ENCODE measurements around the gene IGFBP3.

IGFBP3 gene

DNA sequence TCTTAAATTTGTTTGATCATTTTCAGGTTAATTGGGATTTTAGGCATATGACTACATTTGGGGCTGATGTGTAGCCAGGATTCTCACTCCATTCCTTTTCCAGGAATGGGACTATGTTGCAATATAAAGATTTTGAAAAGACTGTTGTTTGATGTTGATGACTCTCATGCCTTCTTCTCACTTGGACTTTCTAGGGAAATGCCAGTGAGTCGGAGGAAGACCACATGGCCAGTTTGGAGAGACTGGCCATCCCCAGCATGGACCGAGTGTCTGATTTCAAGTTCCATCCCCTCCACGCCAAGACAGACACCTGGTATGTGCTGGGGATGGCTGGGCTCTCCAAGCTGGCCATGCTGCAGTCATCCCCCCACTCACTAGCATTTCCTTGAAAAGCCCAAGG lies 5.5 kb downstream of the IGFBP3 start:
- H3K27me3 ChIP-seq (ENCODE audit: control insufficient read depth in 1 of 2, insufficient read depth in 2 of 2, low read length in 2 of 2): peaks cover 15 to 21% of the 10 kb centered on the region in 2 donors

DNA sequence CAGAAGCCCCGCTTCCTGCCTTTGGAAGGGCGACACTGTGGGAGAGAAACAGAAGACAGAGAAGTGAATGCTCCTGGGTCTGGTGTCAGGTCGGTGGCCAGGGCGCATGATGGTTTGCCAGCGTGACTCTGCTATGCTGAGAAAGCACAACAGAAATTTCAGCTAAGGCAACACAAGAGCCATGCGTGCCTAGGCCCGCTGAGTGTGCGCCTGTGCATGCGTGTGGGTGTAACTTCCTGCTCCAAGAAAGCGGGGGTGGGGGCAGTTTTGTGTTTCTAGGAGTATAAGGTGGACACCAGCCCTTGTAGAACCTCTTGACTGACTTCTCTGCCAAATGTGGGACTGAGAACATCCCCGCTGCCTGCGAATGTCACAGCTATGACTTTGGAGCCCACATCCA lies 6.2 kb downstream of the IGFBP3 start:
- Histone ChIP-seq H3K36me3 (ENCODE audit: control insufficient read depth in 1 of 2, insufficient read depth in 2 of 2, low read length in 2 of 2) (peaks cover 0 to 9% of the 10 kb centered on the region in 2 donors), H3K27me3 (ENCODE audit: control insufficient read depth in 1 of 2, insufficient read depth in 2 of 2, low read length in 2 of 2) (peaks cover 10 to 17% of the 10 kb centered on the region in 2 donors), H3K9ac (ENCODE audit: low read depth in 1 of 2, low read length in 2 of 2) (no peak overlapping the region), H3K9me3 (ENCODE audit: control insufficient read depth in 1 of 2, low read length in 2 of 2) (no peaks in the 10 kb centered on the region), H3K4me1 (ENCODE audit: control insufficient read depth in 1 of 2, insufficient read depth in 2 of 2, low read length in 2 of 2) (peaks cover 4 to 8% of the 10 kb centered on the region in 2 donors), H3K4me3 (ENCODE audit: low read depth in 1 of 2, low read length in 2 of 2) (no peak overlapping the region), H3K27ac (ENCODE audit: low read depth, low read length) (no peak overlapping the region)

More for the DNA sequence above, 5.5 kb downstream of the IGFBP3 start:
- Histone ChIP-seq H3K4me1 (ENCODE audit: control insufficient read depth in 1 of 2, insufficient read depth in 2 of 2, low read length in 2 of 2) (peaks cover 8 to 9% of the 10 kb centered on the region in 2 donors), H3K27ac (ENCODE audit: low read depth, low read length) (no peak overlapping the region), H3K36me3 (ENCODE audit: control insufficient read depth in 1 of 2, insufficient read depth in 2 of 2, low read length in 2 of 2) (peaks cover 0 to 9% of the 10 kb centered on the region in 2 donors), H3K9ac (ENCODE audit: low read depth in 1 of 2, low read length in 2 of 2) (no peak overlapping the region), H3K4me3 (ENCODE audit: low read depth in 1 of 2, low read length in 2 of 2) (no peak overlapping the region), H3K9me3 (ENCODE audit: control insufficient read depth in 1 of 2, low read length in 2 of 2) (no peaks in the 10 kb centered on the region)

DNA sequence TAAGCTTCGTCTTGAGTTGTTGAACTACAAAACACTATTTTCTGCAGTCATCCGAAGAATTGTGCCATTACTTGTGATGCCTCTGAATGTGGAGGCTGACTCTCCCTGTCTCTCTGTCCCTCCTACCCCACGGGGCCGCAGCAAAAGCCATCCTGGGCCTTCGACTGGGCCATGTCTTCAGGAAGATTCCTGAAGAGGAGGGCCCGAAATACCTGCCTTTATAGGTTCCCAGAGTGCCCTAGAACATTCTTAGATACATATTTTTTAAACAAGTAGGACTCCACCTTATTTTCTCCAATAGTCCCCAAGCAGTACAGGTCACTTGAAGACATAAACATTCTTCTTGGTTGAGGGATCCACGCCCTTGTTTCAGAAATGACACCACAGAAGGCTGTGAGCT lies 8.1 kb downstream of the IGFBP3 start:
- Histone ChIP-seq H3K27me3 (ENCODE audit: control insufficient read depth in 1 of 2, insufficient read depth in 2 of 2, low read length in 2 of 2) (peaks cover 0 to 1% of the 10 kb centered on the region in 2 donors), H3K36me3 (ENCODE audit: control insufficient read depth in 1 of 2, insufficient read depth in 2 of 2, low read length in 2 of 2) (peaks cover 0 to 9% of the 10 kb centered on the region in 2 donors), H3K4me3 (ENCODE audit: low read depth in 1 of 2, low read length in 2 of 2) (no peak overlapping the region), H3K27ac (ENCODE audit: low read depth, low read length) (no peak overlapping the region), H3K9ac (ENCODE audit: low read depth in 1 of 2, low read length in 2 of 2) (no peak overlapping the region), H3K9me3 (ENCODE audit: control insufficient read depth in 1 of 2, low read length in 2 of 2) (no peaks in the 10 kb centered on the region), H3K4me1 (ENCODE audit: control insufficient read depth in 1 of 2, insufficient read depth in 2 of 2, low read length in 2 of 2) (peaks cover 0 to 4% of the 10 kb centered on the region in 2 donors)

DNA sequence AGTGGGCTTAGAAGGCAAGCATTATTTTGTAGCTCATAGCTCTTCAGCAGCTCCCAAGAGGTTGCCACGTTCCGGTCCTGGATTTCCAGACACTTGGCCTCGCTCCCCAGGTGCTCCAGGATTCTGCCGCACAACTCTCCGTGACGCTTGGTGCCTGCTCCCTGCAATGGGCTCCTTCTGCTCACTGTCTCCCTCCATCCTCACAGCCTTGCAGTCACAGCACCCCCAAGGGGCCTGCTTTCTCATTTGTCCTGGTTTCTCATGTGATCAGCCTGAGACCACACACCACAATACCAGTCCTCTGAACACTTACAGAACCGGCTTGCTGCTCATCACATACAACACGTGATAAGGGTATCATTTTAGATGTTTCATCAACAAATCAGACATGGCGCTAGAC lies 9.8 kb downstream of the IGFBP3 start:
- Histone ChIP-seq H3K27me3 (ENCODE audit: control insufficient read depth in 1 of 2, insufficient read depth in 2 of 2, low read length in 2 of 2) (no peaks in the 10 kb centered on the region), H3K4me3 (ENCODE audit: low read depth in 1 of 2, low read length in 2 of 2) (no peak overlapping the region), H3K27ac (ENCODE audit: low read depth, low read length) (no peak overlapping the region), H3K9ac (ENCODE audit: low read depth in 1 of 2, low read length in 2 of 2) (no peak overlapping the region), H3K4me1 (ENCODE audit: control insufficient read depth in 1 of 2, insufficient read depth in 2 of 2, low read length in 2 of 2) (no peaks in the 10 kb centered on the region), H3K9me3 (ENCODE audit: control insufficient read depth in 1 of 2, low read length in 2 of 2) (no peaks in the 10 kb centered on the region), H3K36me3 (ENCODE audit: control insufficient read depth in 1 of 2, insufficient read depth in 2 of 2, low read length in 2 of 2) (peaks cover 0 to 9% of the 10 kb centered on the region in 2 donors)

DNA sequence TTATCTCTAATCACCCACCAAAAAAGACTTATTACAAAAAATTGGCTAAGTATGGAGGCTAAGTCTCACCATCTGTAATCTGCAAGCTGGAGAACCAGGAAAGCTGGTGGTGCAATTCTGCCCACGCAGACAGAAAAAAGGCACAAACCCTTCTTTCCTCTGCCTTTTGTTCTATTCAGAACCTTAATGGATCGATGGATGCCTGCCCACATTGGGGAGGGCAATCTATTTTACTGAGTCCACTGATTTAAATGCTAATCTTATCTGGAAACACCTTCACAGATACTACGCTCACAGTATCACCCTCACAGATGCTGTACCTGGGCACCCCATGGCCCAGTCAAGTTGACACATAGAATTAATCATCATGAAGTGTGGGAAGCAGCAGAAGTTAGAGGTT lies 10.2 kb downstream of the IGFBP3 start:
- Histone ChIP-seq H3K27ac (ENCODE audit: low read depth, low read length) (no peak overlapping the region), H3K4me3 (ENCODE audit: low read depth in 1 of 2, low read length in 2 of 2) (no peak overlapping the region), H3K36me3 (ENCODE audit: control insufficient read depth in 1 of 2, insufficient read depth in 2 of 2, low read length in 2 of 2) (peaks cover 0 to 9% of the 10 kb centered on the region in 2 donors), H3K27me3 (ENCODE audit: control insufficient read depth in 1 of 2, insufficient read depth in 2 of 2, low read length in 2 of 2) (no peaks in the 10 kb centered on the region), H3K9me3 (ENCODE audit: control insufficient read depth in 1 of 2, low read length in 2 of 2) (no peaks in the 10 kb centered on the region), H3K9ac (ENCODE audit: low read depth in 1 of 2, low read length in 2 of 2) (no peak overlapping the region), H3K4me1 (ENCODE audit: control insufficient read depth in 1 of 2, insufficient read depth in 2 of 2, low read length in 2 of 2) (no peaks in the 10 kb centered on the region)

DNA sequence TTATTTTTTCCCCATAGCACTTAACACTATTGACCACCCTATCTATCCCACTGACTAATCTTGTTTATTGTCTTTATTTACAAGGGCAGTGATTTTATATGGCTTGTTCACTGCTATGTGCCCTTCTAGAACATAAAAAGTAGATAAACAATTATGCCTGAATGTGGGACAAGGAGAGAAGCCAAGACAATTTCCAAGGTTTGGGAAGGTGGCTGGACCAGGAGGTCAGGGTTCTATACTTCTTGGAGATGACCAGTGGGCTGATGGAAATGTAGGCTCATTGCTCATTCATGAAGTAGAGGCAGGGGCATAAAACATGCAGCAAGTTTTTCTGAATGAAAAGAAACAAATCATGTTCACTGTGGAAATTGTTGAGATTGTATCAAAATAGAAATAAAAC lies 11.5 kb downstream of the IGFBP3 start:
- no peaks in the 10 kb centered on the region for H3K4me1 ChIP-seq (ENCODE audit: control insufficient read depth in 1 of 2, insufficient read depth in 2 of 2, low read length in 2 of 2)
- H3K9me3 ChIP-seq (ENCODE audit: control insufficient read depth in 1 of 2, low read length in 2 of 2): no peaks in the 10 kb centered on the region
- no peak overlapping the region for H3K27ac ChIP-seq (ENCODE audit: low read depth, low read length)
- H3K36me3 ChIP-seq (ENCODE audit: control insufficient read depth in 1 of 2, insufficient read depth in 2 of 2, low read length in 2 of 2): peaks cover 0 to 3% of the 10 kb centered on the region in 2 donors
- no peak overlapping the region for H3K9ac ChIP-seq (ENCODE audit: low read depth in 1 of 2, low read length in 2 of 2)
- no peak overlapping the region for H3K4me3 ChIP-seq (ENCODE audit: low read depth in 1 of 2, low read length in 2 of 2)
- no peaks in the 10 kb centered on the region for H3K27me3 ChIP-seq (ENCODE audit: control insufficient read depth in 1 of 2, insufficient read depth in 2 of 2, low read length in 2 of 2)

DNA sequence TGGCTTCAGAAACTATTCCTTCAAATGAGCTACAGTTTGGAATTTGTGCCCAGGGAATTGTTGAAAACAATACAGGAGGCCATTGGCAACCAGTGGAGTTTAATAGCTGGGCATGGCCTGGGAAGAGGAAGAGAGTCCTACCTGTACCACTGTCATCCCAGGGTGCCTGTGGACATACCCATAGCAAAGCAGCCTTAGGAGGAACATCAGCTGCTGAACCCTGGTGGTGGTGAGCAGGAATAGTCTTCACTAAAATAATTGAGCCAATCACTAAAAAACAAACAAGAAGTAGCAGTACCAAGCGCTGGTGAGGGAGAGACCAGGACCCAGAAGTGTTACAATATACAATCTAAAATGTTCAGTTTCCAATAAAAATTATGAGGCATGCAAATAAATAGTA lies 18.3 kb downstream of the IGFBP3 start:
- H3K9ac ChIP-seq (ENCODE audit: low read depth in 1 of 2, low read length in 2 of 2): no peak overlapping the region
- no peak overlapping the region for H3K4me3 ChIP-seq (ENCODE audit: low read depth in 1 of 2, low read length in 2 of 2)
- H3K4me1 ChIP-seq (ENCODE audit: control insufficient read depth in 1 of 2, insufficient read depth in 2 of 2, low read length in 2 of 2): no peaks in the 10 kb centered on the region
- no peaks in the 10 kb centered on the region for H3K36me3 ChIP-seq (ENCODE audit: control insufficient read depth in 1 of 2, insufficient read depth in 2 of 2, low read length in 2 of 2)
- no peaks in the 10 kb centered on the region for H3K27me3 ChIP-seq (ENCODE audit: control insufficient read depth in 1 of 2, insufficient read depth in 2 of 2, low read length in 2 of 2)
- no peaks in the 10 kb centered on the region for H3K9me3 ChIP-seq (ENCODE audit: control insufficient read depth in 1 of 2, low read length in 2 of 2)
- no peak overlapping the region for H3K27ac ChIP-seq (ENCODE audit: low read depth, low read length)

DNA sequence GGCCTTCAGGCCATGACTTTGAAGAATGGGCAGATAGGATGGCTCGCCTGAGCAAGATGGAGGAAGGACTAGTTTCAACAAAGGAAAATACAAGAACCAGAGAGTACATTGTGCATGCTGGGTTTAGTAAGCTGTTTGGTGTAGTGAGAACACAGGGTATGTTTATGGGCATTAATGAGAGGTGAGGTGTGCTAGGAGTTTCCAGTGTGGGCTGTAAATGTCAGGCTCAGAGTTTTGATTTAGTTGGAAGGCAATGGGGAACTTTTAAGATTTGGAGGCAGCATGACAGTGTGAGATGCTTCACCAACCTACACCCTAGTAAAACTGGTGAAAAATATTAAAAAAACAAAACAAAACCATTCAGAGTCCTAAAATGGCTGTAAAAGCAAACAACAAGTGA lies 19.5 kb downstream of the IGFBP3 start:
- Histone ChIP-seq H3K36me3 (ENCODE audit: control insufficient read depth in 1 of 2, insufficient read depth in 2 of 2, low read length in 2 of 2) (no peaks in the 10 kb centered on the region), H3K4me3 (ENCODE audit: low read depth in 1 of 2, low read length in 2 of 2) (no peak overlapping the region), H3K27ac (ENCODE audit: low read depth, low read length) (no peak overlapping the region), H3K4me1 (ENCODE audit: control insufficient read depth in 1 of 2, insufficient read depth in 2 of 2, low read length in 2 of 2) (no peaks in the 10 kb centered on the region), H3K9ac (ENCODE audit: low read depth in 1 of 2, low read length in 2 of 2) (no peak overlapping the region), H3K9me3 (ENCODE audit: control insufficient read depth in 1 of 2, low read length in 2 of 2) (no peaks in the 10 kb centered on the region), H3K27me3 (ENCODE audit: control insufficient read depth in 1 of 2, insufficient read depth in 2 of 2, low read length in 2 of 2) (no peaks in the 10 kb centered on the region)

DNA sequence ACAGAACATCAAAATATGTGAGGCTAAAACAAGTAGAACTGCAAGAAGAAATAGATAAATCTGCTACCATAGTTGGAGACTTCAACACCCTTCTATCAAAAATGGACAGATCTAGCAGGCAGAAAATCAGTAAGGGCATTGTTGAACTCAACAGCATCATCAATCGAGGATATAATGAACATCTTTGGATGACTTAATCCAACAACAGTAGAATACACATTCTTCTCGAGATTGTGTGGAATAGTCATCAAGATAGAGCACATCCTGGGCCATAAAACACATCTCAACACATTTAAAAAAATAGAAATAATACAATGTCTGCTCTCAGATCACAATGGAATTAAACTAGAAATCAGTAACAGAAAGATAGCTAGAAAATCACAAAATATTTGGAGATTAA lies 22.9 kb downstream of the IGFBP3 start:
- Histone ChIP-seq H3K27me3 (ENCODE audit: control insufficient read depth in 1 of 2, insufficient read depth in 2 of 2, low read length in 2 of 2) (peaks cover 0 to 3% of the 10 kb centered on the region in 2 donors), H3K36me3 (ENCODE audit: control insufficient read depth in 1 of 2, insufficient read depth in 2 of 2, low read length in 2 of 2) (no peaks in the 10 kb centered on the region), H3K27ac (ENCODE audit: low read depth, low read length) (no peak overlapping the region), H3K4me3 (ENCODE audit: low read depth in 1 of 2, low read length in 2 of 2) (no peak overlapping the region), H3K4me1 (ENCODE audit: control insufficient read depth in 1 of 2, insufficient read depth in 2 of 2, low read length in 2 of 2) (no peaks in the 10 kb centered on the region), H3K9me3 (ENCODE audit: control insufficient read depth in 1 of 2, low read length in 2 of 2) (no peaks in the 10 kb centered on the region), H3K9ac (ENCODE audit: low read depth in 1 of 2, low read length in 2 of 2) (no peak overlapping the region)

DNA sequence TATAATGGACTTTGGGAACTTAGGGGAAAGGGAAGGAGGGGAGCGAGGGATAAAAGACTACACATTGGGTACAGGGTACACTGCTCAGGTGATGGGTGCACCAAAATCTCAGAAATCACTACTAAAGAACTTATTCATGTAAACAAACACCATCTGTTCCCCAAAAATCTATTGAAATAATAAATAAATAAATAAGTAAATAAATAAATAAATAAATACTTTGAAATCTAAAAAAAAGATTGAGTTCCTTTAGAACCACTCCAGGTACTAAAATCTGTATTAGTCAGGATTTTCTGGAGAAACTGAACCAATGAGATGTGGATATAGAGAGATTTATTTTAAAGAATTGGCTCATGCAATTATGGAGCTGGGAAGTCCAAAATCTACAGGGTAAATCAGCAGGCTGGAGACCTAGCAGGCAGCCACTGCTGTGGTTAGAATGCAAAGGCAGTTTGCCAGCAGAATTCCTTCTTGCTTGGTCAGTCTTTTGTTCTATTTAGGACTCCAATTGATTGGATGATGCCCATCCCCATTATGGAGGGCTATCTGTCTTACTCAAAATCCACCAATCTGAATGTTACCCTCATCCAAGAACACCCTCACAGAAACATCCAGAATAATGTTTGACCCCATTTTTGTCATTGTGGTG lies 23.9 kb downstream of the IGFBP3 start:
- no peak overlapping the region for H3K4me3 ChIP-seq (ENCODE audit: low read depth in 1 of 2, low read length in 2 of 2)
- H3K4me1 ChIP-seq (ENCODE audit: control insufficient read depth in 1 of 2, insufficient read depth in 2 of 2, low read length in 2 of 2): no peaks in the 10 kb centered on the region
- no peaks in the 10 kb centered on the region for H3K36me3 ChIP-seq (ENCODE audit: control insufficient read depth in 1 of 2, insufficient read depth in 2 of 2, low read length in 2 of 2)
- no peak overlapping the region for H3K27ac ChIP-seq (ENCODE audit: low read depth, low read length)
- H3K27me3 ChIP-seq (ENCODE audit: control insufficient read depth in 1 of 2, insufficient read depth in 2 of 2, low read length in 2 of 2): peaks cover 0 to 3% of the 10 kb centered on the region in 2 donors
- no peaks in the 10 kb centered on the region for H3K9me3 ChIP-seq (ENCODE audit: control insufficient read depth in 1 of 2, low read length in 2 of 2)
- H3K9ac ChIP-seq (ENCODE audit: low read depth in 1 of 2, low read length in 2 of 2): no peak overlapping the region

All from duodenal mucosa (tissue), 2 donors.